ENCODE results near the gene NOTCH1. TPM values are rescaled to one million over a fixed set of nuclear protein-coding genes. Genes with fewer than 3 reads are reported as not detected.

NOTCH1 gene
- total RNA-seq, 1 donor from 2014 or later, result 23.1 TPM

DNA sequence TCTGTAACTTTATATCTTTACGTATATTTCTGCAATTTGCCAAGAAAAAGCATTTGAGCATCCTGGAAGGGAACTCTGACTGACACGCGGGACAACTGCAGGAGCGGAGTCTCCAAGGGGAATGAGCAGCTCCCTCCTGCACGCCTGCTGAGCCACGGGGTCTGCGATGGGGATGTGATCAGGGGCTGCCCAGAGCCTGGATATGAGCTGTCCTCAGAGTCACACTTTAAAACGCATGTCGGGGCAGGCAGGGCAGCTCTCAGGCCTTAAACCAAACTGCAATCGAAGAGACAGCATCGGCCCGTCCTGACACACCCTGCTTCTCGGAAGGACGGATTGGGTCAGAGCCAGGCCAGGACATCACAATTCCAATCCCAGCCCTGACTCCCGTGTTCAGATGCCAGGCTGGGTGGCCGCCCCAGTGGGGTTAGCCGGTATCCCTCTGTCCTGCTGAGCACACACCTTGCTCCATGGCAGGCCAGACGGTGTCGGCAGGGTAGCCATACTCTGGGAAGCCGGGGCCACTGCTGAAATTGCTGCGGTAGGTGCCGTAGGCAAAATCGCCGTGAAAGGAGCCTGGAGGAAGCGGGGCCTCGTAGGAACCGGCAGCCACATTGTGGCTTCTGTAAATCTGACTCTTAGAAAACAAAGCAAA lies 80.2 kb downstream of the NOTCH1 start:
- DNase-seq (ENCODE audit: low spot score), result no peak

DNA sequence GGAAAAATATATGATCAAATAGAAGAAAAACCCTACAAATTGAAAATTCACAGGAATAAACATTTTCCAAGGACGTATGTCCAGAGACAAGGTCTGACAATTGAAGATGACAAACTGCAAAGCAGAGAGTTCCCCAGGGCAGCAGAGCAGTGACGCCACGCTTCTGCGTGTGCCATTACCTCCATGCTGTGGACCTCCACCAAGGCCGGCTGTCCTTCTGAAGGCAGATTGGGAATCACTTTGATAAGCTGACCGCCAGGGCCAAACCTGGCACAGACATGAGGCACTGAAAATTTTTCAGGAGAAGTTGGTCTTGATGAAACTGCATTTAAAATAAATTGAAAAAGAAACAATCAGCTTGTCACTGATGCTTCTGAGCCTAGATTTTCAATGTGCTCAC lies 81.6 kb downstream of the NOTCH1 start:
- DNase-seq (ENCODE audit: low spot score), result no peak

DNA sequence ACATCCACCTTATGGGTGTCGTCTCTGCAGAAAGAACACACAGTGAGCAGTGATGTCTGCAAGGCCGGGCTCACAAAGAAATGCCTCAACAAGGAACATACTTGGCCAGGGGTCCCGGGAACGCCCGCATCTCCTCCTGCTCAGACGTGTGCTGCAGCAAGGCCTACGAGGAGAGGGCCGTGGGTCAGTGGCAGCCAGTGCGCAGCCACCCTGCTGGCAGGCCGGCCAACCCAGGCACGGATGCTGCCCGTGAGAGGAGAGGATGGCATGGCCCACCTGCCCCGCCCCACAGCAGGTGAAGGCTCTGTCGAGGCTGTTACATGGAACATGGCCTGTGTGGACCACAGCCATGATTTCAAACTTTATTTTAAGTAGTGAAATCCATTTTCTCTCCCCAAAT lies 82.3 kb downstream of the NOTCH1 start:
- no peak for DNase-seq (ENCODE audit: low spot score)

DNA sequence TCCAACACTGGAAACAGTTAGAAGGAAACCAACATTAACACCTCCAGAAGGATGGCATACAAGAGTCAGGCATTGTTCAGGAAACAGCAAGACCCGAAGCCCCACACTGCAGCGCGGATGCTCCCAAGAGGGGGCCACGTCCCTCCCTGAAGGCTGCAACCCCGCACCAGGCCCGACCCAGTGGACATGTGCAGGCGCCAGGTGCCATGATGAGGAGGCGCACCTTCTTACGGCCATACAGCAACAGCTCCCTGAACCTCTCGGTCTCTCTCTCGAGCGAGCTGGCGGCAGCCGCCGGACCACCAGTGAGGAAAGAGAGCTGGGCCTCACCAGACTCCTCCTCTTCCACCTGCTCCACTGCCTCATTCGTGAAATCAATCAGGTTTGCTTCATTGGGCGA lies 83.2 kb downstream of the NOTCH1 start:
- no peak for DNase-seq (ENCODE audit: low spot score)

DNA sequence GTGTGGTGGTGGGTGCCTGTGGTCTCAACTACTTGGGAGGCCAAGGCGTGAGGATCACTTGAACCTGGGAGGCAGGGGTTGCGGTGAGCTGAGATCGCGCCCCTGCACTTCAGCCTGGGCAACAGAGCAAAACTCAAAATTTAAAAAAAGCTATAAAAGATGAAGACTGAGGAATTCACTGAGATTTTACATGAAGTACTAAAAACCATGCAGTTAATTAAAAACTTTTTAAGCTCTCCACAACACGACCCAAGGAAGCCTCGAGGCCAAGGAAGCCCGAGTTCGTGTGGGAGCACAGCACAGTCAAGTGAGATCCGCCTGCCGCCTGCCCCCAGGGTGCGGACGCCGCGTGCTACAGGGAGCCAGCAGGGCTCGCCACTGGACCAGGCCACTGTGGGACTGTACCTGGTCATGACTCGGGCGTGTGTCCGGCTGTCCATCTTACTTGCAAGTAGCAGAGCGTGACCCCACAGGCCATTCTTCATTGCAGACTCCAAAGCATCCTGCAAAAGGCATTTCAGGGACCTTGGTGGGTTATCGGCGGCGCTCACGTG lies 85.0 kb downstream of the NOTCH1 start:
- no peak for DNase-seq (ENCODE audit: low spot score)

DNA sequence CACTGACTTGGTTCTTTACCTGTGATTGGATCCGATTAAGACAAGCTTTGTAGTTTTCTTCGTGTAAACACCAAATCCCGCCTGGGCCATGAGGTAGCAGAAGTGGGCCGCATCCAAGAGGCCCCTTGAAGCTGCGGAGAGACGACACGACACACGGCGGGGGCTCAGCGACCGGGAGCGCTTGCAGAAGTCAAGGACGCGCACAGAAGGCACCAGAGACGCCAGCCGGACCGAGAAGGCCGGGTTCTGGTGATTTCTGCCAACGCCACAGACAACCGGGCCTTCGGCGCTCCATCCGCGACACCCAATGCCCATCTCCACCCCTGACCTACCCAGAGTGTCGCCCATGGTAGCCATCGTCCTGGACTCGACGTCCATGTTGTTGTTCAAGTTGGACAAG lies 86.4 kb downstream of the NOTCH1 start:
- no peak for DNase-seq (ENCODE audit: low spot score)

DNA sequence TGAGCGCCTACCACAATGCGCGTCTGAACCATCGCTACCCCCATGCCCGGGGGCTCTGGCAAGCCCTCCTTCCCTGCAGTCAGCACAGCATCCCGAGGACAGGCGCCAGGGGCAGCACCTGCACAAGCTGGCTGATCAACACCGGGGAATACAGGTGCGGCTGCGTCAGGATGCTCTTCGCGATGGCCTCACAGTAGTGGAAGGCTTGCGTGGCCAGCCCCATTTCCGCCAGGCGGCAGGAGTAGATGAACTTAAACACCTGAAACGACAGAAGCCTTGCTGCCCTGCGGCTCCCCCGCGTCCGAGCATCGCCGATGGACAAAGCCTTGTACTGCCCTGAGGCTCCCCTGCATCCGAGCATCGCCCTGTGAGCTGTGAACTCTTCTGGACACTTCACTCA lies 88.5 kb downstream of the NOTCH1 start:
- DNase-seq (ENCODE audit: low spot score), result no peak

DNA sequence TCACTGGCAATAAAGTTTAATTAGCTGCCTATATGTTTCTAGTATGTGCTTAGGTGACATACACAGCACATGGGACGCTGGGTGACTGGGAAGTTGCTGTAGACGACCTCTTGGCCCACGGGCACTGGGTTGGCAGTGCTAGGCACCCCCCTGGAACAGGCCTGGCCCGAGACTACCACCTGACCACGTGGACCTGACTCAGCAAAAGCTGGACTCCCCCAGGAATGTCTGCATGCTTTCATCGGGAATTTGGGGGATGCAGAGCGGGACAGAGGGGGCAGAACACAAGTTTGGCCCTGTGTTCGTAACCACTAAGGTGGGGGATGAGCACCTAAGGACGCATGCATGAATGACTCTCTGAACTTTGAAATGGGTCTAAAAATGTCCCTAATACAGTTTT lies 89.6 kb downstream of the NOTCH1 start:
- DNase-seq (ENCODE audit: low spot score), result no peak

DNA sequence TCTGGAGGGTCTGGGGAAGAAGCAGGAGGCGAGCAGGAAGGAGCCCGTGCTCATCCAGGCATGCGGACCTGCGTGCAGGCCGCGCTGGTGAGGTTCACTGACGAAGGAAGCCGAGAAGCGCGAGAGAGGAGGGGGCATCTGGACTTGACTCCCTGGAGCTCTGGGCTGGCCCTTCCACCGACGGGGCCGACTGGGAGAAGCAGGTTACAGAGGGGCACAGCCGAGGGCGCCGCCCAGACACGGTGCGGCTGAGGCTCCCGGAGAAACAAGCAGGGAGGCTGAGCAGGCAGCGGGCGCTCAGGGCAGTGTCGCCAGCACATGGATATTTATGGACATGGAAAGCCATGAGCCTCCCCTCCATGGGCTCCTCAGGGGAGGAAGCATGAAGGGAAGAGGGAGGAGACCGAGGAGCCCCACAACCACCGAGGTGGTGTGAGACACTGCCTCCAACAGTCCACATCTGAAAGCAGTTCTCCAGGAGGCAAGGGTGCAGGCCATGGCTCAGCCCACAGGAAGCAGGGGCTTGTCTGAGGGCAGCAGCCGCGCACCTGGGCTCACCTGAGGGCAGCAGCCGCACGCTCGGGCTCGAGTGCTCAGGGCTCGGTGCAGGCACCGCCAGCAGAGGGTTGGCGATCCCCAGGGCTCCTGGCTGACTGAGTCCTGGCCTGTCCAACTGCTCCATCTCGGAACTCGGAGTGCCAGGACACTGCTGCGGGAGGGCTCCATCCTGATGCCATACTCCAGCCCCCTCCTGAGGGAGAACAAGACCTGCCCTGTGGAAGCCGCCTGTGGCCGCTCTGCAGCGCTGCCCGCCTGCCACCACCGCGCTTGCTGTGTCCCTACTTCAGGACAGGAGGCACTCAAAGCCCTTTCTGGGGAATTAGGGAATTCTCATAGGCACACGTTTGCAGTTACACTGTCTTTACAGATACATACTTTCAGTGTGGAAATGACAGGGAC lies 90.5 kb downstream of the NOTCH1 start:
- no peak for DNase-seq (ENCODE audit: low spot score)

DNA sequence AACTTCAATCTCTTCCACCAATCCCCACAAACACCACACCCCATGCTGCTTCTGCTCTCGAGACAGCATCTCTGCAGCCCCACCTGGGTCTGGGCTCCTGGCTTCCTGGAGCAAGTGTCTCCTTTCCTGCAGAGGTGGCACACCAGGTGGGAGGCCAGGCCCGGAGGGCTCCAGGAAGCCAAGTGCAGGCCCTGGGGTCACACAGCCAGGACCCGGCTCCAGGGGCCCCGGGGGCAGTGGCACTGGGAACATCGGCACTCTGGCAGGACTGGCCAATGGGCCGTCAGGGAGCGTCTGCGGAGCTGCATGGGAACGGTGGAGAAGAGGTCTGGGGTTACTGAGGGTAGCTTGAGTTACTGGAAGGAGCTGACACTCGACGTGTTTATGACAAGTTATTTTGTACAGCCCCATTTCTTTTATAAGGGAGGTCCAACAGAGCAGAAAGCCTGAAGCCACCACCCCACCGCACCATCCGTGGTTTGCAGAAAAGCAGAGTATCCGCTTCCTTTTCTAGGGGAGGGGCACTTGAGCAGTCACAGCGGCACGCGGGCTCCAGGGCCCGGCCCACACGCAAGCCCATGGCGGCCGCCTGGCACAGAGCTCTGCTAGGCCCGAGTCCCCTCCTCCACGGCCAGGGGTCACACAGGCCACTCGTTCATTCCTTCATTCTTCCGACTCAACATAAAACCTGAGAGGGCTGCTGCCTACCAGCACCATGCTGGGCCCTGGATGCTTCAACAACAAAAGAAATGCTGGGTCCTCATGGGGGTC lies 91.6 kb downstream of the NOTCH1 start:
- DNase-seq (ENCODE audit: low spot score), result no peak

DNA sequence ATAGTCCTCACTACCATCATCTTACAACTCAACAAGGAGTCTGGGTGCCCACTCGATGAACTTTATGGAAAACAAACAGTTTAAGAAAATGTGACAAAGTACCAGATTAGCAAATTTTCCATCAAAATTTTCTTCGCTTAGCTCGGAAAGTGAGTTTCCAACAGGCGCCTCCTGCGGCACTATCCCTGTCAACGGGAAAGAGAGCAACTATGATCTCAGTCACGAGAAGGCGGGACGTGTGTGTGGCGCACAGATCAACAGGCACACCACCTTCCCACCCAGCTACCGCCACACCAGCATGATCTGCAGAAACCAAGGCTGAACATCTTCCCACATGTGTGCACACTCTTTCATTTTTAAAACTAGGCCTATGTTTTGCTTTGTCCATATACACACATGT lies 92.5 kb downstream of the NOTCH1 start:
- no peak for DNase-seq (ENCODE audit: low spot score)

DNA sequence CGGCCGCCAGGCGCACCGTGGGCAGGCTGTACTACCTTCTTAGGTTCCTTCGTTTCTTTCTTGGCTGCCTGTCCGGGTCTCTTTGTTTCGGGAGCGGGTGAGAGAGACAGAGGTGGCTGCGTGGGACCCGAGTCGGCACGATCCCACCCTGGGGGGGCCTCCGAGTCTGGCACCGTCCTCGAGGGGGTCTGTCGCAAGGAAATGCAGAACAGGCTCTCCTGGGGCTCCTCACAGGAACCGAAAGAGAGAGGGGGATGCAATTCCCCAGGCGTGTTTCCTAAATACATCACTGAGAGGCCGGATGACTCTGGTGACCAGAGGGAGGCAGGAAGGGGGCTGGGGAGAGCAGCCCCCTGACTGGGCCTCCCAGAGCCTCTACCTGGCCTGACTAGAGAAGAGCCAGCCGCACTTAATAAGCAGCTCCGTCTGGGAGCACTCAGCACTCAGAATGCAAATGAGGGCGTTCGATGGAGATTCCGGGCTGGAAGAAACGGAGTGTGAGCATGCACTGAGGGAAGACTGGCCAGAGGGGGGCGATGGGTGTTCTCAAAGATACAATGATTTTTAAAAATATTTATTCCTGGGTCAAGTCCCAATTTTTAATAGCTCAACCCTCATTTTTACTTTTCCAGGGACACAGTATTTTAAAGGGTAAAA lies 94.5 kb downstream of the NOTCH1 start:
- no peak for DNase-seq (ENCODE audit: low spot score)

DNA sequence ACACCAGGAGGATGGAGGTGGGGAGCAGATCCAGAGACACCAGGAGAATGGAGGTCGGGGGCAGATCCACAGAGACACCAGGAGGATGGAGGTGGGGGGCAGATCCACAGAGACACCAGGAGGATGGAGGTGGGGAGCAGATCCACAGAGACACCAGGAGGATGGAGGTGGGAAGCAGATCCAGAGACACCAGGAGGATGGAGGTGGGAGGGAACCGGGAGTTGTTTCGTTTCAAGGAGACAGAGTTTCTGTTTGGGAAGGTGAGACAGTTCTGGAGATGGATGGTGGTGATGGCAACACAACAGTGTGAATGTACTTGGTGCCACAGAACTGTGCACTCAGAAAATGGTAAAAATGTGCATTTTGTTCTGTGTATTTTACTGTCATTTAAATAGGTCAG lies 97.2 kb downstream of the NOTCH1 start:
- DNase-seq (ENCODE audit: low spot score), result no peak

DNA sequence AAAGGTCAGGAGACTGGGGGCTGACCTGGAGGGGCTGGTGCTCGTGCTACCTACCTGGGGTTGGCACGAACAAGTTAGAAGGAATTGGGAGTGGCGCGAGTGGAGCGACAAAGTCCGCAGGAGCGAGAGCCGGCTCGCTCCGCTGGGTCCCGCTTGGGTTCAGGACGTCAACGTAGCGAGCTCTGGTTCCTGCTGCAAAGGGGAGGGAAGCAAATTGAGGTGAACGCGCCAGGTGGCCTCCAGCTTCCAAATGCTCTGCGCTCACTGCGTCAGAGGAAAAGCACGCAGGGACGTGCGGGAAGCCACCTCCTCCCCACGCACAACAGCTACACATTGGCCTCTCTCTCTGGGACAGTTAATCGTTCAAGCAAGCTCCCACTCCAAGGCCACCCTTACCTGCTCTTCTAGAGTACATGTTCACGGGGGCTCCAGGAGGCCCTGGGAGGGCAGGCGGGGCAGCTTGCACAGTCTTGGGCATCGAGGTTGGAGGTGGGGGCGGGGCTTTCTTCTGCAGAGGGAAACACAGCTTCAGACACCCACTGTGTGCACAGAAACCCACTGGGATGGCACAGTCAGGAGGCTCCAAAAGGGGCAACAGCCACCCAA lies 98.6 kb downstream of the NOTCH1 start:
- no peak for DNase-seq (ENCODE audit: low spot score)

DNA sequence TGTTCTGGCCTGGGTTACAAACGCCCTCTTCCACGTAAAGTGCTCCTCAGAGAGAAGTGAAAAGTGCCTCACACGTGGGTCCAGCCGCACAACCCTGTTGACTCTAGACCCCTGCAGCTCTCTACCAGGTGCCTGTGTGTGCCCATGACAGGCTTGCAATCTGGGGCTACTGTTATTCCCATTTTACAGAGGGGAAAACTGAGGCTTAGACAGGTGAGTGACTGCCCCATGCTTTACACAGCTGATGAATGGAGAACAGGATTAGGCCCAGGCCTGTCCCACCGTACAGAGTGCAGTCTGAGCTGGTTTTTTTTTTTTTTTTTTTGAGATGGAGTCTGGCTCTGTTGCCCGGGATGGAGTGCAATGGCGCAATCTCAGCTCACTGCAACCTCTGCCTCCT lies 100.0 kb downstream of the NOTCH1 start:
- no peak for DNase-seq (ENCODE audit: low spot score)

Other genes starting within 250 kb of the NOTCH1 start
- gene CCDC187, start 242.0 kb downstream of the NOTCH1 start, total RNA-seq (ENCODE audit: insufficient read depth, low replicate concordance), result 1.7 TPM
- 46.5 TPM for gene GPSM1, start 218.5 kb downstream of the NOTCH1 start, total RNA-seq (ENCODE audit: insufficient read depth, low replicate concordance)
- gene DNLZ, start 182.3 kb downstream of the NOTCH1 start, total RNA-seq (ENCODE audit: insufficient read depth, low replicate concordance), result 0.72 TPM
- 4.6 TPM for gene CARD9, start 172.4 kb downstream of the NOTCH1 start, total RNA-seq (ENCODE audit: insufficient read depth, low replicate concordance)
- 6.0 TPM for gene SNAPC4, start 145.9 kb downstream of the NOTCH1 start, total RNA-seq (ENCODE audit: insufficient read depth, low replicate concordance)
- gene ENTR1, start 135.4 kb downstream of the NOTCH1 start, total RNA-seq (ENCODE audit: insufficient read depth, low replicate concordance), result 59.9 TPM
- 30.1 TPM for gene PMPCA, start 135.4 kb downstream of the NOTCH1 start, total RNA-seq (ENCODE audit: insufficient read depth, low replicate concordance)
- 5.3 TPM for gene INPP5E, start 106.2 kb downstream of the NOTCH1 start, total RNA-seq (ENCODE audit: insufficient read depth, low replicate concordance)
- 12.3 TPM for gene SEC16A, start 63.0 kb downstream of the NOTCH1 start, total RNA-seq (ENCODE audit: insufficient read depth, low replicate concordance)
- gene EGFL7, start 116.9 kb upstream of the NOTCH1 start, total RNA-seq (ENCODE audit: insufficient read depth, low replicate concordance), result 49.4 TPM
- gene AGPAT2, start 141.4 kb upstream of the NOTCH1 start, total RNA-seq (ENCODE audit: insufficient read depth, low replicate concordance), result 32.7 TPM
- 3.1 TPM for gene DIPK1B, start 166.5 kb upstream of the NOTCH1 start, total RNA-seq (ENCODE audit: insufficient read depth, low replicate concordance)
- 2.2 TPM for gene LCN10, start 196.9 kb upstream of the NOTCH1 start, total RNA-seq (ENCODE audit: insufficient read depth, low replicate concordance)
- not detected for gene LCN6, start 202.5 kb upstream of the NOTCH1 start, total RNA-seq (ENCODE audit: insufficient read depth, low replicate concordance)
- gene LCN8, start 212.2 kb upstream of the NOTCH1 start, total RNA-seq (ENCODE audit: insufficient read depth, low replicate concordance), result 0.48 TPM
- 2.2 TPM for gene LCN15, start 218.5 kb upstream of the NOTCH1 start, total RNA-seq (ENCODE audit: insufficient read depth, low replicate concordance)
- gene TMEM141, start 245.3 kb upstream of the NOTCH1 start, total RNA-seq (ENCODE audit: insufficient read depth, low replicate concordance), result 90.5 TPM

Data from umbilical cord (tissue), 2 donors.